T-cell (primary cell): Measurements from ENCODE around the gene EIF3L. TPM values are rescaled to one million over a fixed set of nuclear protein-coding genes. Genes with fewer than 3 reads are reported as not detected.

Source experiments
- ATAC-seq, 4 experiments: fragments of 200-7000 bp in 3 of 4; fragments of 150-1000 bp in 1 of 4; cut with Tn5 transposase; replicated peaks in 1 of 4; 1 replicate in 3 of 4; 2 replicates in 1 of 4; pipeline ENCODE4 v1.10.0; 2021; ENCODE audit warnings: moderate library complexity in 3 of 4, mild to moderate bottlenecking in 2 of 4, moderate number of reproducible peaks in 1 of 4
- CTCF ChIA-PET, 2 donors: fragments of 300-600 bp; sonication (Branson Sonifier 250); formaldehyde crosslinking; loops; one replicate each; lab custom pipeline; 2022; ENCODE audit warnings: antibody characterized with exemption in 2 of 2; lab: Charles Lee
- POLR2A ChIA-PET, 2 donors: fragments of 300-600 bp; sonication (Branson Sonifier 250); formaldehyde crosslinking; loops; one replicate each; lab custom pipeline; 2022; ENCODE audit warnings: antibody characterized with exemption in 2 of 2; lab: Charles Lee
- DNase-seq, 35 experiments: peaks; one replicate each; pipeline versions ENCODE4 v3.0.0 to v3.0.0-alpha.2; 2013 to 2023
- H3K27ac ChIP-seq: one replicate; pipeline ENCODE4 v1.5.1; 2013; ENCODE audit warnings: low read length
- H3K27me3 ChIP-seq, 2 experiments: replicated peaks in 1 of 2; 1 replicate in 1 of 2; 2 replicates in 1 of 2; pipeline versions ENCODE4 v1.6.1 to v1.7.0; 2013; ENCODE audit warnings: low read length in 1 of 2, mixed read lengths in 1 of 2; ENCODE audit not compliant: control insufficient read depth in 2 of 2, insufficient read depth in 2 of 2; ENCODE audit errors: extremely low read depth in 1 of 2
- H3K36me3 ChIP-seq, 2 donors: 1 replicate in 1 of 2; 2 replicates in 1 of 2; pipeline versions ENCODE4 v1.6.1 to v1.7.0; 2013; ENCODE audit warnings: low read length in 1 of 2; ENCODE audit not compliant: control insufficient read depth in 2 of 2, insufficient read depth in 1 of 2; ENCODE audit errors: extremely low read depth in 1 of 2
- H3K4me1 ChIP-seq, 2 experiments: 1 replicate in 1 of 2; 2 replicates in 1 of 2; pipeline versions ENCODE4 v1.6.1 to v1.7.0; 2013; ENCODE audit warnings: low read length in 2 of 2, mixed read lengths in 1 of 2; ENCODE audit not compliant: insufficient read depth in 2 of 2, control insufficient read depth in 1 of 2; ENCODE audit errors: extremely low read depth in 1 of 2
- H3K4me3 ChIP-seq, 2 donors: 1 replicate in 1 of 2; 2 replicates in 1 of 2; pipeline versions ENCODE4 v1.5.1 to v1.7.0; 2013; ENCODE audit warnings: mild to moderate bottlenecking in 2 of 2, low read length in 1 of 2, moderate library complexity in 1 of 2; ENCODE audit not compliant: control insufficient read depth in 1 of 2; ENCODE audit errors: extremely low read depth in 1 of 2
- H3K9me3 ChIP-seq: 2 replicates; pipeline ENCODE4 v1.7.0; 2013
- H3K27ac Mint-ChIP-seq, 2 donors: one replicate each; pipeline ENCODE4 v1.8.0; 2020 to 2021; ENCODE audit warnings: mild to moderate bottlenecking in 2 of 2, mixed read lengths in 2 of 2
- H3K27me3 Mint-ChIP-seq, 2 donors: one replicate each; pipeline ENCODE4 v1.8.0; 2021 to 2022; ENCODE audit warnings: mixed read lengths in 2 of 2
- H3K36me3 Mint-ChIP-seq: one replicate; pipeline ENCODE4 v1.8.0; 2021; ENCODE audit warnings: mixed read lengths
- H3K4me1 Mint-ChIP-seq, 3 donors: one replicate each; pipeline ENCODE4 v1.8.0; 2020 to 2022; ENCODE audit warnings: mixed read lengths in 3 of 3, mild to moderate bottlenecking in 1 of 3
- H3K4me3 Mint-ChIP-seq, 3 donors: one replicate each; pipeline ENCODE4 v1.8.0; 2020 to 2022; ENCODE audit warnings: mild to moderate bottlenecking in 3 of 3, mixed read lengths in 3 of 3, moderate library complexity in 3 of 3
- H3K9me3 Mint-ChIP-seq, 3 donors: one replicate each; pipeline ENCODE4 v1.8.0; 2020 to 2022; ENCODE audit warnings: mixed read lengths in 3 of 3
- WGBS: methylation state at CpG from one replicate; pipeline ENCODE4 v1.1.5; 2013; ENCODE audit warnings: missing lambda C conversion rate; ENCODE audit not compliant: insufficient coverage; 5-methylcytosine and 5-hydroxymethylcytosine counted together
- total RNA-seq, 35 experiments: library from RNA in 6 of 35; stranded (reverse) in 6 of 35; fragments of 120-200 nt in 1 of 35; gene quantifications; one replicate each; pipeline versions ENCODE4 v1.2.1 to v1.2.4 and lab custom pipeline; 2013 to 2026

The EIF3L gene
- total RNA-seq, 5 donors from 2014 or later (not counting 1 experiment from before 2014, with no cell fraction given) = 428 to 516 (median 483) TPM

- Mint-ChIP-seq H3K36me3 (peaks cover 30% of the 10 kb centered on the region), H3K27ac (no peak overlapping the region), H3K9me3 (no peaks in the 10 kb centered on the region), H3K27me3 (no peaks in the 10 kb centered on the region), H3K4me3 (no peak overlapping the region), H3K4me1 (peaks cover 13 to 17% (median 15%) of the 10 kb centered on the region in 3 donors)
- Histone ChIP-seq H3K27ac (no peak overlapping the region), H3K36me3 (peaks cover 13 to 61% of the 10 kb centered on the region in 2 donors), H3K27me3 (no peaks in the 10 kb centered on the region), H3K9me3 (no peaks in the 10 kb centered on the region), H3K4me3 (no peak overlapping the region), H3K4me1 (no peaks in the 10 kb centered on the region)
- WGBS = 100% methylated on average over 2 of the region's 6 CpGs
- DNase-seq (no peak), ATAC-seq (no peak)
- ChIA-PET POLR2A (interaction anchor here in 1 of 2 donors (0.6 kb wide), 1 partner anchor 947 kb away, joined by 9 read pairs; no protein-coding TSS in a partner anchor), CTCF (interaction anchor here in 1 of 2 donors (0.6 kb wide), 1 partner anchor 9 kb away, joined by 4 read pairs; no protein-coding TSS in a partner anchor)
Measured at GRCh38 chr22:37884420-37884819, 35.2 kb downstream of the EIF3L start.

GRCh38 chr22:37887584-37888378 lies 38.6 kb downstream of the EIF3L start:
- Histone ChIP-seq H3K4me1 (no peaks in the 10 kb centered on the region), H3K4me3 (no peak overlapping the region), H3K9me3 (no peaks in the 10 kb centered on the region), H3K27me3 (no peaks in the 10 kb centered on the region), H3K27ac (no peak overlapping the region), H3K36me3 (peaks cover 19 to 47% of the 10 kb centered on the region in 2 donors)
- CTCF ChIA-PET = no interaction called here
- H3K27me3 Mint-ChIP-seq = no peaks in the 10 kb centered on the region
- peaks cover 10 to 17% (median 15%) of the 10 kb centered on the region in 3 donors for H3K4me1 Mint-ChIP-seq
- H3K36me3 Mint-ChIP-seq = peaks cover 26% of the 10 kb centered on the region
- POLR2A ChIA-PET = no interaction called here
- peak overlapping the region; percentile 48 to 69 for H3K27ac Mint-ChIP-seq
- 83% methylated on average over 1 of the region's 6 CpGs for WGBS
- no peak for ATAC-seq
- no peak for DNase-seq
- H3K9me3 Mint-ChIP-seq = no peaks in the 10 kb centered on the region
- no peak overlapping the region for H3K4me3 Mint-ChIP-seq

- Mint-ChIP-seq H3K27ac (peak overlapping the region in 1 of 2 donors; percentile 4), H3K9me3 (no peaks in the 10 kb centered on the region), H3K4me3 (no peak overlapping the region), H3K27me3 (no peaks in the 10 kb centered on the region), H3K36me3 (peaks cover 16% of the 10 kb centered on the region), H3K4me1 (peaks cover 24 to 30% (median 27%) of the 10 kb centered on the region in 3 donors)
- ChIA-PET POLR2A (no interaction called here), CTCF (interaction anchor here (0.5 to 0.6 kb wide), 2 partner anchors 25 to 31 kb away, joined by 4 to 5 read pairs; no protein-coding TSS in a partner anchor)
- Histone ChIP-seq H3K36me3 (peaks cover 16 to 35% of the 10 kb centered on the region in 2 donors), H3K9me3 (no peaks in the 10 kb centered on the region), H3K4me3 (no peak overlapping the region), H3K27ac (no peak overlapping the region), H3K27me3 (no peaks in the 10 kb centered on the region), H3K4me1 (peaks cover 9 to 22% of the 10 kb centered on the region in 2 experiments)
- DNase-seq (no peak), ATAC-seq (no peak)
- WGBS = 97% methylated on average over 3 of the region's 3 CpGs
Measured at GRCh38 chr22:37891926-37892325, 42.7 kb downstream of the EIF3L start.

- Histone ChIP-seq H3K4me1 (peaks cover 12 to 27% of the 10 kb centered on the region in 2 experiments), H3K9me3 (no peaks in the 10 kb centered on the region), H3K4me3 (no peak overlapping the region), H3K27me3 (no peaks in the 10 kb centered on the region), H3K36me3 (peaks cover 9 to 27% of the 10 kb centered on the region in 2 donors), H3K27ac (no peak overlapping the region)
- Mint-ChIP-seq H3K9me3 (no peaks in the 10 kb centered on the region), H3K4me1 (peaks cover 25 to 31% (median 28%) of the 10 kb centered on the region in 3 donors), H3K4me3 (no peak overlapping the region), H3K36me3 (peaks cover 12% of the 10 kb centered on the region), H3K27me3 (no peaks in the 10 kb centered on the region), H3K27ac (peak overlapping the region in 1 of 2 donors; percentile 66)
- 100% methylated on average over 1 of the region's 7 CpGs for WGBS
- ChIA-PET POLR2A (no interaction called here), CTCF (no interaction called here)
- DNase-seq = no peak
- ATAC-seq = no peak
Measured at GRCh38 chr22:37892566-37893335, 43.5 kb downstream of the EIF3L start.

GRCh38 chr22:37893583-37893983 lies 44.4 kb downstream of the EIF3L start:
- no peak for DNase-seq

More at GRCh38 chr22:37893583-37893983, 44.4 kb downstream of the EIF3L start:
- Mint-ChIP-seq H3K27me3 (no peaks in the 10 kb centered on the region), H3K36me3 (peaks cover 4% of the 10 kb centered on the region), H3K4me1 (peaks cover 20 to 28% (median 25%) of the 10 kb centered on the region in 3 donors), H3K4me3 (peak overlapping the region in 1 of 3 donors; percentile 12), H3K27ac (peak overlapping the region; percentile 63 to 86), H3K9me3 (no peaks in the 10 kb centered on the region)
- Histone ChIP-seq H3K4me3 (no peak overlapping the region), H3K36me3 (peaks cover 6 to 18% of the 10 kb centered on the region in 2 donors), H3K27ac (no peak overlapping the region), H3K4me1 (peaks cover 12 to 27% of the 10 kb centered on the region in 2 experiments), H3K9me3 (no peaks in the 10 kb centered on the region), H3K27me3 (no peaks in the 10 kb centered on the region)
- ChIA-PET CTCF (no interaction called here), POLR2A (interaction anchor here in 1 of 2 donors (0.5 kb wide), 1 partner anchor 26 kb away, joined by 5 read pairs; no protein-coding TSS in a partner anchor)
- 95% methylated on average over 5 of the region's 5 CpGs for WGBS
- no peak for ATAC-seq
